Jurkat, Clone E6-1 (cell line): Measurements from ENCODE around the gene MRTFB.
A peak's percentile ranks its signal among the peaks of the same experiment; 100 is the strongest.

Source experiments
- DNase-seq: peaks from one replicate; pipeline ENCODE4 v3.0.0-alpha.2; 2011; ENCODE audit warnings: low read depth, low spot score
- H3K4me3 ChIP-seq: 2 replicates; pipeline ENCODE4 v1.5.1; 2011; ENCODE audit warnings: mild to moderate bottlenecking, low read length, control low read depth, moderate library complexity

Gene MRTFB

GRCh38 chr16:14125000-14125681 lies 54.0 kb downstream of the MRTFB start:
- no peak for DNase-seq
- no peak overlapping the region for H3K4me3 ChIP-seq

DNA sequence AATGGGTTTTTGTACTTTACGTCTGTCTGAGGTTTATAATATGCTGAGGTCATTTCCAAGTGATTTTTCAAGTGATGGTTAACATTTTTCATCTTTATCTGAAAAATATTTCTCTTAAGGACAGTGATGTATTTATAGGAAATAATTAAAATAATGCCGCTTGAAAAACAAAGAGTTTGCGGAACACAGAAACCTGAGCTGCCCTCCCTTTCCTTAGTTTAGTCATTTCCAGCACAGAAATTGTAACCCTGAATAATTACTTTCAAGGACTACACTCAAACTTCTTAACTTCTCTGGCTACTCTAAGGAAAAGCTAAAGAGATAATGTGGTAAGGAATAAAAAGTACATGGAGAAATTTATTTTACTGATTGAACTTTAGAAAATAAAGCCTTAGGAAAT lies 54.6 kb downstream of the MRTFB start:
- DNase-seq, result no peak
- H3K4me3 ChIP-seq, result no peak overlapping the region

DNA sequence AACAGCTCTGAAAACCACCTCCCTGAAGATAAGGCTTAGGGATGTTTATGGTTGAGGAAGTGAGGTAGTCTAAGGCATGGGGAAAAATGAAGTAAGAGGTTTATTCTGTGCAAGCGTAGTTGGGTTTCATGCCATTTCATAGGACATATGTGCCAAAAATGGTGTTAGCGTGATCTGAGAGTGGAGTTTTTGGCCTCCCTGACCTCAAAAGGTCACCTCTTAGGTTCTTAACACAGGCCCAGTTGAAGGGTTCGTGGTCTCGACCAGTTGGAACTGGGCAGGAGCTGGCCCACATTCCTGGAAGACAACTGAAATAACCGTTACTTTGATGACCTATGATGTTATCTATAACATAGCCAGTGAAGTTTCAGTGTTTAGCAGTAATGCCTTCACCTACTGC lies 57.0 kb downstream of the MRTFB start:
- no peak overlapping the region for H3K4me3 ChIP-seq
- no peak for DNase-seq

GRCh38 chr16:14129502-14129901 lies 58.4 kb downstream of the MRTFB start:
- no peak for DNase-seq
- no peak overlapping the region for H3K4me3 ChIP-seq

- no peak overlapping the region for H3K4me3 ChIP-seq
- DNase-seq, result no peak
Measured at GRCh38 chr16:14131774-14132695, 60.9 kb downstream of the MRTFB start.

DNA sequence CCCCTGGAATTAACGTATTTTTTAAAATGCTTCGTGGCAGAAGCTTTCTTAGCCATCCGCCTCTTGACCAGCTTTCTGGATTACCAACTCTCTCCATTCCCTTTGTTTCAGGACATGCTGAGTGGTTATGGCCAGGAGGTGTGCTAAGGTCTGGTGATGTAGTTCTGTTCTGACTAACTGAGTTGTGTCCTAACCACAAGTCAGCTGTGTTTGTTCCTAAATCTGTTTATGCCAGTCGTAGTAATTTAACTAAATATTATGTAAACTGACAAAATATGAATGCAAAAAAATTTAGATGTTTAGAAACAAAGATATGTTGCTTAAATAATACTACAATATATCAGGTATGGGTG lies 61.6 kb downstream of the MRTFB start:
- H3K4me3 ChIP-seq, result no peak overlapping the region
- no peak for DNase-seq

- no peak overlapping the region for H3K4me3 ChIP-seq
- no peak for DNase-seq
Measured at GRCh38 chr16:14133907-14134306, 62.8 kb downstream of the MRTFB start.

DNA sequence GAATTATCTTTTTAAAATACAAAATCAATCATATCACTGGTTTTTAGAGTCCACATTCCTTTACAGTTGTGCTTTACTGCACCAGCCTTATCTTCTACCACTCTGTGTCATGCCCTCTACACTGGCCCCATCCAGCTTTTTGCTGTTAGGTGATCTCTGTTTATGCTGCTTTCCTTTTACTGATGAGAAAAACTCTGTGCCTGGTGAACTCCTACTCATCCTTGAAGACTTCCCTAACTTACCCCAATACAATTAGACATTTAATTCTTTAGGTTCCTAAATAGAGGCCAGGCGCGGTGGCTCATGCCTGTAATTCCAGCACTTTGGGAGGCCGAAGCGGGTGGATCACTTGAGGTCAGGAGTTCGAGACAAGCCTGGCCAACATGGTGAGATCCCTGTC lies 64.6 kb downstream of the MRTFB start:
- no peak overlapping the region for H3K4me3 ChIP-seq
- no peak for DNase-seq

GRCh38 chr16:14139872-14140271 lies 68.8 kb downstream of the MRTFB start:
- H3K4me3 ChIP-seq, result no peak overlapping the region
- DNase-seq, result no peak

- no peak overlapping the region for H3K4me3 ChIP-seq
- DNase-seq, result no peak
Measured at GRCh38 chr16:14140923-14141322, 69.8 kb downstream of the MRTFB start.

- H3K4me3 ChIP-seq, result no peak overlapping the region
- DNase-seq, result no peak
Measured at GRCh38 chr16:14146445-14146844, 75.3 kb downstream of the MRTFB start.

DNA sequence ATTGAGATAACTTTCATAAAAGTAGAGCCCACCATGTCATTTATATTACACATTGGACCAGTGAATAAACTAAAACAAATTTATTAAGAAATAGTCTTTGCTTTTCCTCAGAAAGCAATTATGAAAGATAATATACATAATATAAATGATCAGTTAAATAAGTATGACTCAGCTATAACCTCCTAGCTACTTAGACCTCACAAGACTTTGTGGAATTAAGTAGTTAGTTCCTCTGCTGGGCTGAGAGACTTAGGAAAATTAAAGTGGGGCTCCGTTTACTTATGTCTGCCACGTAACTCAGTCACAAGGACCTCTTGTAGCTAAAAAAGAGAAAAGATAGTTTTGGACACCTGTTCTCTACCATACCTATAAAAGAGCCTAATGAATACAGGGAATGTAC lies 76.9 kb downstream of the MRTFB start:
- H3K4me3 ChIP-seq, result no peak overlapping the region
- DNase-seq, result no peak

- no peak for DNase-seq
- no peak overlapping the region for H3K4me3 ChIP-seq
Measured at GRCh38 chr16:14148569-14148968, 77.5 kb downstream of the MRTFB start.

DNA sequence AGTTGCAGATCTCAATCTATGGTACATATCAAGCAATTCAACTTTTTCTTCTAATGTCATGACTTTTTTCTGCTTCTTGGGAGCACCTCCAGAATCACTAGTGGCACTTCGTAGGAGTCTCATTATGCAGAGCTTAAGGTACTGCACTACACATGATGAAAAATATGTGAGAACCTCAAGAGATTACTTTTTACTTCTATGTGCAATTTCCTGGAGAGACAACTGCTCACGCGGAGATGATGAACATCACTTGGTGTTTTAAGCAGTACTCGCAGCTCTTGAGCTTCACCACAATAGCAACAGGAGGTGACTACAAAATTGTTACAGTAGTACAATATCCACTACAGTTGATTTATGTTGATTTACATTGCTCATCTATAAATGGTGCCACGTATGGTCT lies 79.7 kb downstream of the MRTFB start:
- DNase-seq, result no peak

DNA sequence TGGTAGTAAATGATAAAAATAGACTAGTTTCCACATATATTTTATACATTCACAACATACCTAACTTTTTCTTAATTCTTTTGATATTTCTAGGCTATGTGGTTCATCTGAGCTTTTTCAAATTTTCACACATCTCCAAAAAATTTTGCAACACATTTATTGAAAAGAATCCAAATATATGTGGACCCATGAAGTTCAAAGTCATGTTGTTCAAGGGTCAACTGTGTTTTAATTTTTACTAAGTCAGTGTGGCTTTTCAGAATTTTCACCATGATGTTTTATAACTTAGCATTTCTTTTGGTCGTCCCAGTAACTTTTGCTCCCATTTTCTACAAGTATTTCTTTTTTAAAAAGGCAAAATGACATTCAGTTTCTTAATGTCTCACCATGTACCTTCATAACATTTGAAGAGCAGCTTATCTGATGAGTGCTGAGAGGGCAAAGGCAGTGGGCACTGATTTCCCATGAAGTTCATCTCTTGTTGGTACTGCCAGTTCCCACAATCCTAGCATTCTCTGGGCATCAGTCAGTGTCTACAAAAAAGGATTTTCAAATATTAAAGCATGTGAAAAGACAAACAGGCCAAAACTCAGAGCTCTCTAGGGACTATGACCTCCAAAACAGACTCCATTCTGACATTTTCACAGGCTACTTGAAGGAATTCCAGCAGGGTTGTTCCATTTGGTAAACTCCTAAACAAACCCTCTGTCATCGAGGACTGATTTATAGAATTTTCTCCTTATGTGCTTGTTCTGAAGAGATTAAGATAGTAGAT lies 80.3 kb downstream of the MRTFB start:
- no peak for DNase-seq
- H3K4me3 ChIP-seq, result no peak overlapping the region

More for the DNA sequence above, 79.7 kb downstream of the MRTFB start:
- H3K4me3 ChIP-seq, result no peak overlapping the region

GRCh38 chr16:14155572-14156190 lies 84.6 kb downstream of the MRTFB start:
- no peak overlapping the region for H3K4me3 ChIP-seq
- no peak for DNase-seq

DNA sequence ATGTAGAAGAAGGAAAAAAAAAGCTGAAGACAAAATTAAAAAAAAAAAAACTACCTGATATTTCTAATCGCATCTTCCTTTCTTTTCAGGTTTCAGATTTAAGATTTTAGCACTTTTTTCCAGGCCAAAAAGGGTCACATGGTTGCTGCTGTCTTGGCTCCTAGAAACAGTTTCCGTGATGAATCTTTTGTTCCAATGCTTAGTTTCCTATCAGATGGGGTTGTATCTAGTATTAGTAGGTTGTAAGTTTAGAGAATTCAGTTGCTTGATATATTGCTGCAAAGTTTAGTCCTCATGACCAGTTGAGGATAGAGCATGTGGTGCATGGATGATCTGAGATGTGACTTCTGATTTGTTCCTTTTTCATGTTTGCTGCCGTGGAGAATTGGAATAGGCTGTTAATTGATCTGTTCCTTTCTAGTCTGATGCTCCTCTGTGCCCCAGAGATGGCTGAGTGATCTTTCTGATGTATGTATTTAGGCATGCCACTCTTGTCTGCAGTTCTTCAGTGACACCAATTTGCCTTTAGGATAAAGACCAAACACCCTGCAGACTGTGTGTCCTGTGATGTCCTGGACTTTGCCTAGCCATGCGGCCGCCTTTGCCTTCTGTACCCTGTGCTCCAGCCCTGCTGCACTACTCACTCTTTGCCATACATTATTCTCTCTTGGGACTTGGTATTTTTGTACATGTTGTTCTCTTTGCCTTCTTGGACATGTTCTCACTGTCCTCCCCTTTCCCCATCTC lies 94.0 kb downstream of the MRTFB start:
- no peak for DNase-seq
- no peak overlapping the region for H3K4me3 ChIP-seq

GRCh38 chr16:14168146-14168545 lies 97.0 kb downstream of the MRTFB start:
- H3K4me3 ChIP-seq, result no peak overlapping the region
- peak; percentile 36 for DNase-seq
